Pancreas (tissue), 10 donors: ENCODE measurements around the gene ADAMTS4. TPM values are rescaled to one million over a fixed set of nuclear protein-coding genes. Genes with fewer than 3 reads are reported as not detected.

Experiments
- ATAC-seq, 4 donors: fragments of 200-7000 bp; cut with Tn5 transposase; one replicate each; pipeline versions ENCODE4 v1.8.0 to v1.9.1; 2020; ENCODE audit warnings: mild to moderate bottlenecking in 4 of 4, moderate library complexity in 4 of 4
- DNase-seq, 6 donors: peaks; one replicate each; pipeline ENCODE4 v3.0.0-alpha.2; 2020
- FAIRE-seq: peaks from 2 replicates; lab custom pipeline; 2012; peaks lifted over from hg19 to GRCh38; lab: Jason Lieb, UNC
- H3K27ac ChIP-seq, 4 donors: fragments of 200-600 bp; sonication (generic); 1 replicate in 3 of 4; 2 replicates in 1 of 4; pipeline versions ENCODE4 v1.5.0 to v1.8.0; 2020
- H3K27me3 ChIP-seq, 4 donors: fragments of 200-600 bp; one replicate each; pipeline ENCODE4 v1.8.0; 2021
- H3K36me3 ChIP-seq, 3 donors: fragments of 200-600 bp; sonication (generic) in 1 of 3; one replicate each; pipeline versions ENCODE4 v1.5.0 to v1.8.0; 2020 to 2021
- H3K4me1 ChIP-seq, 3 donors: fragments of 200-600 bp; one replicate each; pipeline ENCODE4 v1.8.0; 2021
- H3K4me3 ChIP-seq, 4 donors: fragments of 200-600 bp; sonication (generic) in 2 of 4; one replicate each; pipeline versions ENCODE4 v1.5.0 to v1.8.0; 2020 to 2021
- H3K9me3 ChIP-seq, 4 donors: fragments of 200-600 bp; one replicate each; pipeline ENCODE4 v1.8.0; 2021
- WGBS, 2 donors: extraction: QIAGEN DNeasy Blood & Tissue Kit; methylation state at CpG; one replicate each; pipeline ENCODE4 v1.1.7; 2013; 5-methylcytosine and 5-hydroxymethylcytosine counted together
- intact Hi-C, 3 donors: fragments of 100-400 bp; cut with DNase I; formaldehyde crosslinking; loops; one replicate each; pipeline versions ENCODE4 v1.11.1 to v1.14.2; 2022
- polyA plus RNA-seq, 2 donors: library from polyadenylated mRNA; stranded (reverse); fragments of 200-250 nt; gene quantifications; one replicate each; pipeline ENCODE4 v1.2.3, GENCODE V29; 2013
- total RNA-seq, 6 donors: library from RNA; stranded (reverse); fragmentation: NEBNext Ultra II Directional in 4 of 6; extraction: Animal tissue kit (Norgen Biotek cat#: 25700) in 4 of 6; gene quantifications; one replicate each; pipeline versions ENCODE4 v1.2.1 to v1.2.4, GENCODE V29; 2021 to 2023
- TF ChIP-seq, protein P1 (sequence below), 4 donors: fragments of 200-600 bp; sonication (generic) in 3 of 4; IDR thresholded peaks; one replicate each; pipeline versions ENCODE4 v1.5.0 to v1.8.0; 2021; ENCODE audit warnings: antibody characterized with exemption in 4 of 4
- donor health status: healthy with polysubstance abuse.
- donor health status: DM: no; HTN: no; CAD: no; lungs with moderate emphysema.
- donor health status: DM: no; HTN: no; CAD: no.
- donor health status: control.
- donor health status: control.
- donor health status: Bipolar disorder and iron deficiency.
- donor health status: DM: yes; HTN: yes; CAD: no.
- donor health status: DM: no; HTN: no; CAD: no.
- donor health status: DM: no; HTN: no; CAD: no.
- donor health status: DM: yes; HTN: yes; CAD: no.

ADAMTS4 gene
- total and polyA plus RNA-seq, 8 donors: 2.7 to 6.6 (median 3.8) TPM

DNA sequence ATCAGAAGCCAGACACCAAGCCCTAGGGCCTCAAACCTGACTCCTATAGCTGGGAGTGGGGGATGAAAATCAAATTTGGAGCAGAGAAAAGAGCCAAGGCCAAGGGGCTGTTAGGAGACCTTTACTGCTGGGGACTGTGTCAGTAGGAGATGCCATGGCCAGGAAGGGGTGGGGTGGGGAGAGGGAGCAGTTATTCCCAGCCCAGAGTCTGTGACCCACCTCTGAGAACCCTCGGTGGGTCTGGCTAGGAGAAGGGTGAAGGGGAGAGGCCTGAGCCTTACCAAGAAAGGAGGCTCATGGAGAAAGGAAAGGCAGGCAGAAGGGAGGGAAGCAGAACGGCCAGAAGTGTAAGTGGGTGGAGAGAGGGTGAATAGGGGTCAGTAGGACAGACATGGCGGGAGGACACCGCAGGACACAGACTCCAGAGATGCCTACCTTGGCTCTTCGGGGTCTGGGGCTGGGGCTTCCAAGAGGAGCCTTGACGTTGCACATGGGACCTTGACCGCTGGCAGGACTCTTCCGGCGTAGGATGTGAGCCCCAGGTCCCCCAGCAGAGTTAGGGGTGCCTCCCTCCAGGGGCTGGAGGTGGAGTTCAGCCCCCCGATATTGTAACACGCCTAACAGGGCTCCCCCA lies 1.2 kb downstream of the ADAMTS4 start:
- H3K9me3 ChIP-seq: no peaks in the 10 kb centered on the region
- no peaks in the 10 kb centered on the region for H3K27me3 ChIP-seq
- WGBS, 2 donors: 52 to 56% methylated on average over 11 of the region's 11 CpGs
- ATAC-seq (no peak), FAIRE-seq (no peak), DNase-seq (no peak)
- TF ChIP-seq, protein P1, sequence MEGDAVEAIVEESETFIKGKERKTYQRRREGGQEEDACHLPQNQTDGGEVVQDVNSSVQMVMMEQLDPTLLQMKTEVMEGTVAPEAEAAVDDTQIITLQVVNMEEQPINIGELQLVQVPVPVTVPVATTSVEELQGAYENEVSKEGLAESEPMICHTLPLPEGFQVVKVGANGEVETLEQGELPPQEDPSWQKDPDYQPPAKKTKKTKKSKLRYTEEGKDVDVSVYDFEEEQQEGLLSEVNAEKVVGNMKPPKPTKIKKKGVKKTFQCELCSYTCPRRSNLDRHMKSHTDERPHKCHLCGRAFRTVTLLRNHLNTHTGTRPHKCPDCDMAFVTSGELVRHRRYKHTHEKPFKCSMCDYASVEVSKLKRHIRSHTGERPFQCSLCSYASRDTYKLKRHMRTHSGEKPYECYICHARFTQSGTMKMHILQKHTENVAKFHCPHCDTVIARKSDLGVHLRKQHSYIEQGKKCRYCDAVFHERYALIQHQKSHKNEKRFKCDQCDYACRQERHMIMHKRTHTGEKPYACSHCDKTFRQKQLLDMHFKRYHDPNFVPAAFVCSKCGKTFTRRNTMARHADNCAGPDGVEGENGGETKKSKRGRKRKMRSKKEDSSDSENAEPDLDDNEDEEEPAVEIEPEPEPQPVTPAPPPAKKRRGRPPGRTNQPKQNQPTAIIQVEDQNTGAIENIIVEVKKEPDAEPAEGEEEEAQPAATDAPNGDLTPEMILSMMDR (IDR thresholded peaks at IDR 0.05): no peak
- H3K4me1 ChIP-seq: peaks cover 0 to 4% (median 3%) of the 10 kb centered on the region in 3 donors
- peak overlapping the region in 2 of 4 donors; percentile 9 to 32 for H3K4me3 ChIP-seq
- intact Hi-C loops: loop anchor here in 1 of 3 donors (10.0 kb wide), 1 partner anchor 177 kb away; no protein-coding TSS in a partner anchor
- no peaks in the 10 kb centered on the region for H3K36me3 ChIP-seq
- peak overlapping the region in 1 of 4 donors; percentile 36 for H3K27ac ChIP-seq

DNA sequence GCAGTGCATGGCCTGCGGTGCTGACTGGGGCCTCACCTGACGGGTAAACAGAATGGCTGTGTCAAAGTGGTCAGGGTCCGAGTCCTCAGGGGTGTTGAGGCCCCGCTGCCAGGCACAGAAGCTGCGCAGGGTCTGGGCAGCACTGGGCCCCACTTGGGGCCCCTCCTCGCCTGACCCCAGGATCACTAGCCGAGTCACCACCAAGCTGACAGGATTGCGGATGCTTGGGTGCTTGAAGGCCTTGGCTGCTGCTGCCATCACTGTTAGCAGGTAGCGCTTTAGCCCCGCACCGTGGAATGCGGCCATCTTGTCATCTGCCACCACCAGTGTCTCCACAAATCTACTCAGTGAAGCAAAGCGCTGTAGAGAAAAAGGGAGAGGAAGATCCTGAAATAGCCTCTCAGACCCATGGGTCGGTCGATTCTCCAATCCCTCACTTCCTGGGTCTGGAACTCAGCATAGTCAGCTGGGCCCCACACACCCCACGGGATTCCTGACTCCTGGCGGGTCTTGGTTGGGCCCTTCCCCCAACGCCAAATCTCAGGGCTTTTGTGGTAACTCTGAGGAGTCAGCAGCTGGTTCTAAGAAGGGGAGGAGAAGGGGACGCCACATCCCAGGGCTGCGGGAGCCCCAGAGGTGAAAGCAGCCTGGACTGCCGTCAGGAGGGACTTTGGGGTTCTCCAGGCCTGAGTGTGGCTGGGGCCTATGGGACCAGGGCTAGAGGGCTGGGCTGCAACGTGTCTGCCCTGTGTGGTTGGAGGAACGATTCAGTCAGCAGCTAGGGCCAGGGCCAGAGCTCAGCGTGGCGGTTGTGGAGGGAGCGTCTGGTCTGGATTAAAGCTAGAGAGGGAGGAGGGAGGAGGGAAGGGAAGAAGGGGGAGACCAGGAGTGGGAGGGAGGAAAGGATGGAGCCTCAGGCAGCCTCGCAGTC lies 2.1 kb downstream of the ADAMTS4 start:
- H3K9me3 ChIP-seq: no peaks in the 10 kb centered on the region
- no peak for DNase-seq
- no peaks in the 10 kb centered on the region for H3K27me3 ChIP-seq
- H3K4me1 ChIP-seq: peaks cover 0 to 4% (median 3%) of the 10 kb centered on the region in 3 donors
- FAIRE-seq: no peak
- intact Hi-C loops: loop anchor here in 1 of 3 donors (10.0 kb wide), 1 partner anchor 178 kb away; no protein-coding TSS in a partner anchor
- TF ChIP-seq, protein P1 (IDR thresholded peaks at IDR 0.05): no peak
- H3K27ac ChIP-seq: peak overlapping the region in 1 of 4 donors; percentile 11
- 69 to 72% methylated on average over 27 of the region's 27 CpGs for WGBS, 2 donors
- H3K4me3 ChIP-seq: peak overlapping the region in 1 of 4 donors; percentile 32
- no peaks in the 10 kb centered on the region for H3K36me3 ChIP-seq
- no peak for ATAC-seq

DNA sequence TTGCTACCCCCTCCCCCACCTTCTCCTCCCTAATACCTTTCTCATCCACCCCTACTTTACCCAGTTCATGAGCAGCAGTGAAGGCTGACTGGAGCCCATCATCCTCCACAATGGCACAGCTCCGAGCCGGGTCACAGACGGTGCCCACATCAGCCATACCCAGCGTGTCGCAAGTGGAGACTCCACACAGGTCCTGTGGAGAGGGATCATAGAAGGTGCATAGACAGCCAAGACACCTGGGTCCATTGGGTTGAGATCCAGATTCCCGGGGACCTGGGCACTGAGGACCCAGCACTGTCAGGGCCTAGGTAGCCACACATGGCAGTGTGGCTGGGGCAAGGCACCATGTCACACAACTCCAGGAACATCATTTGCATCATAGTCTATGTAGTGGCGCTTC lies 2.7 kb downstream of the ADAMTS4 start:
- no peaks in the 10 kb centered on the region for H3K27me3 ChIP-seq
- TF ChIP-seq, protein P1 (IDR thresholded peaks at IDR 0.05): no peak
- DNase-seq: no peak
- FAIRE-seq: no peak
- peaks cover 0 to 2% (median 2%) of the 10 kb centered on the region in 3 donors for H3K4me1 ChIP-seq
- H3K4me3 ChIP-seq: peak overlapping the region in 1 of 4 donors; percentile 32
- no peaks in the 10 kb centered on the region for H3K9me3 ChIP-seq
- no peaks in the 10 kb centered on the region for H3K36me3 ChIP-seq
- H3K27ac ChIP-seq: no peak overlapping the region
- ATAC-seq: no peak
- intact Hi-C loops: loop anchor here in 1 of 3 donors (10.0 kb wide), 1 partner anchor 179 kb away; no protein-coding TSS in a partner anchor
- 87 to 91% methylated on average over 7 of the region's 7 CpGs for WGBS, 2 donors

DNA sequence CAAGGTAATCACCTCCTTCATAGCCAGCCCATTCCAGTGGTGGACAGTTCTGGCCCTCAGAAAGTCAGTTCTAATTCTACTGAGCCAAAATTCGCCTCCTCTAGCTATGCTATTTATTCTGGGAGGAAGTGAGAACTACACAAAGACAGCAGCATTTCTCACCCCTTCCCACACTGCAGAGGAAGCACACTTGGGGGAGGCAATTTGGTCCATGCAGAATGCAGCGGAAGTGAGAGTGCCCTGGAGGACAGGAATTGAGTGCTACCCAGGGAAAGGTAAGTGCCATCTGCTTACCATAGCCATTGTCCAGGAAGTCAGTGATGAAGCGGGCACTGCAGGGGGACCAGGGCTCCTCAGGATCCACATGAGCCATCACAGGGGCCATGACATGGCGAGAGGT lies 3.7 kb downstream of the ADAMTS4 start:
- H3K4me3 ChIP-seq: no peak overlapping the region
- 67 to 74% methylated on average over 4 of the region's 4 CpGs for WGBS, 2 donors
- intact Hi-C loops: loop anchor here in 1 of 3 donors (10.0 kb wide), 1 partner anchor 180 kb away; no protein-coding TSS in a partner anchor
- no peaks in the 10 kb centered on the region for H3K4me1 ChIP-seq
- no peak overlapping the region for H3K27ac ChIP-seq
- TF ChIP-seq, protein P1 (IDR thresholded peaks at IDR 0.05): no peak
- no peak for DNase-seq
- no peak for FAIRE-seq
- no peaks in the 10 kb centered on the region for H3K9me3 ChIP-seq
- no peaks in the 10 kb centered on the region for H3K27me3 ChIP-seq
- peak in 1 of 4 donors; percentile 20 for ATAC-seq
- no peaks in the 10 kb centered on the region for H3K36me3 ChIP-seq
